HepG2 (cell line): ENCODE results near the gene TBC1D12. TPM values are rescaled to one million over a fixed set of nuclear protein-coding genes. Genes with fewer than 3 reads are reported as not detected.
A peak's percentile ranks its signal among the peaks of the same experiment; 100 is the strongest.

Experiments
- ATAC-seq: fragments of 200-7000 bp; cut with Tn5 transposase; 3 replicates; pipeline ENCODE4 v1.9.1; 2020; ENCODE audit warnings: mild to moderate bottlenecking, moderate library complexity
- BruUV-seq: library from RNA; stranded (reverse); fragments of 400-500 nt; replicated peaks from 2 replicates; lab custom pipeline; 2021; lab: Mats Ljungman, UMichigan
- CTCF ChIA-PET: fragments of 300-600 bp; formaldehyde crosslinking; extraction: SDS; loops from one replicate; lab custom pipeline; 2021; ENCODE audit warnings: low total read pairs, inconsistent platforms, low intra/inter-chr PET ratio; lab: Yijun Ruan, JAX
- POLR2A ChIA-PET: fragments of 350-600 bp; sonication (Branson Sonifier 250); formaldehyde crosslinking; loops from one replicate; lab custom pipeline; 2020; ENCODE audit warnings: antibody characterized with exemption, inconsistent platforms; lab: Yijun Ruan, JAX
- DNase-seq: peaks from one replicate; pipeline ENCODE4 v3.0.0-alpha.2; 2015; ENCODE audit warnings: low spot score
- FAIRE-seq: peaks from 3 replicates; lab custom pipeline; 2011; peaks lifted over from hg19 to GRCh38; lab: Jason Lieb, UNC
- H2AFZ ChIP-seq: one replicate; pipeline ENCODE4 v1.6.1; 2011; ENCODE audit warnings: low read length, inconsistent platforms
- H3K27ac ChIP-seq: fragments of 300-600 bp; 3 replicates; pipeline ENCODE4 v1.8.0; 2011; ENCODE audit warnings: mixed run types, mild to moderate bottlenecking, mixed read lengths, low read length, inconsistent platforms; ENCODE audit not compliant: insufficient read depth; ENCODE audit errors: extremely low read length
- H3K27me3 ChIP-seq, 2 experiments: fragments of 200-600 bp in 1 of 2; 2 replicates in 1 of 2; 3 replicates in 1 of 2; pipeline versions ENCODE4 v1.6.0 to v1.8.0; 2011; ENCODE audit warnings: low read length in 2 of 2, mild to moderate bottlenecking in 2 of 2, moderate library complexity in 2 of 2, inconsistent platforms in 1 of 2; ENCODE audit not compliant: insufficient read depth in 2 of 2, control insufficient read depth in 1 of 2
- H3K36me3 ChIP-seq, 2 experiments: fragments of 200-600 bp in 1 of 2; replicated peaks in 1 of 2; 2 replicates in 1 of 2; 3 replicates in 1 of 2; pipeline versions ENCODE4 v1.5.1 to v1.8.0; 2011; ENCODE audit warnings: low read length in 2 of 2, inconsistent platforms in 1 of 2; ENCODE audit not compliant: insufficient read depth in 2 of 2, control insufficient read depth in 1 of 2
- H3K4me1 ChIP-seq: 2 replicates; pipeline ENCODE4 v1.5.1; 2012; ENCODE audit warnings: low read length, inconsistent platforms; ENCODE audit not compliant: insufficient read depth
- H3K4me2 ChIP-seq: 2 replicates; pipeline ENCODE4 v1.6.0; 2011; ENCODE audit warnings: low read depth, low read length, inconsistent platforms
- H3K4me3 ChIP-seq, 3 experiments: fragments of 200-600 bp in 1 of 3; sonication (generic), shearing (Covaris generic) in 1 of 3; replicated peaks in 1 of 3; 2 replicates each; pipeline ENCODE4 v1.5.1; 2011 to 2016; ENCODE audit warnings: low read length in 3 of 3, inconsistent platforms in 2 of 3, low read depth in 2 of 3, mild to moderate bottlenecking in 2 of 3, control low read depth in 1 of 3, mixed read lengths in 1 of 3; ENCODE audit not compliant: insufficient read depth in 1 of 3
- H3K79me2 ChIP-seq: one replicate; pipeline ENCODE4 v1.6.1; 2011; ENCODE audit warnings: low read length, inconsistent platforms; ENCODE audit not compliant: insufficient read depth
- H3K9ac ChIP-seq: 2 replicates; pipeline ENCODE4 v1.6.0; 2011; ENCODE audit warnings: mild to moderate bottlenecking, low read depth, low read length, inconsistent platforms; ENCODE audit not compliant: insufficient read depth
- H3K9me3 ChIP-seq: 2 replicates; pipeline ENCODE4 v1.5.1; 2012; ENCODE audit warnings: mild to moderate bottlenecking, low read length
- H4K20me1 ChIP-seq: 2 replicates; pipeline ENCODE4 v1.6.0; 2011; ENCODE audit warnings: inconsistent platforms, mild to moderate bottlenecking, low read length, moderate library complexity; ENCODE audit not compliant: insufficient read depth
- ARNT2 ChIP-seq: sonication (generic); formaldehyde crosslinking; IDR thresholded peaks from 2 replicates; pipeline ENCODE4 v1.8.0; 2022; ENCODE audit warnings: mild to moderate bottlenecking, low read depth, missing genetic modification reagents, moderate library complexity
- KAT2B ChIP-seq: fragments of 150-350 bp; IDR thresholded peaks from 2 replicates; pipeline ENCODE4 v1.6.1; 2014; ENCODE audit warnings: low read depth, low read length, borderline replicate concordance
- NR2F1 ChIP-seq, 2 experiments: fragments of 450-650 bp in 1 of 2; formaldehyde crosslinking in 1 of 2; IDR thresholded peaks; 2 replicates each; pipeline versions ENCODE4 v1.5.0 to v1.6.1; 2016 to 2020; ENCODE audit warnings: mild to moderate bottlenecking in 1 of 2, missing compliant biosample characterization in 1 of 2, missing genetic modification reagents in 1 of 2, moderate library complexity in 1 of 2
- PCBP2 ChIP-seq: fragments of 200-400 bp; formaldehyde crosslinking; optimal IDR thresholded peaks from 2 replicates; pipeline ENCODE3; 2018; ENCODE audit warnings: low read length, low read depth; ENCODE audit not compliant: poor library complexity, severe bottlenecking
- RNF2 ChIP-seq: fragments of 450-650 bp; conservative IDR thresholded peaks from 2 replicates; pipeline ENCODE4 v1.6.1; 2016; ENCODE audit warnings: low read depth
- TEAD3 ChIP-seq: optimal IDR thresholded peaks from 2 replicates; pipeline ENCODE3; 2016; ENCODE audit warnings: borderline replicate concordance
- ZNF557 ChIP-seq: sonication (generic); formaldehyde crosslinking; IDR thresholded peaks from 2 replicates; pipeline ENCODE4 v1.4.0; 2020; ENCODE audit warnings: missing genetic modification reagents
- WGBS: methylation state at CpG from one replicate; pipeline ENCODE4 v1.1.6; 2017; ENCODE audit warnings: low lambda C conversion rate; 5-methylcytosine and 5-hydroxymethylcytosine counted together
- in situ Hi-C: cut with HindIII; loops from 2 replicates; pipeline ENCODE4 v1.10.0; 2017; ENCODE audit warnings: low pct_unique_long_range_greater_than_20kb; ENCODE audit not compliant: extremely low pct_ligation_motif_present
- intact Hi-C: fragments of 100-400 bp; cut with micrococcal nuclease; formaldehyde crosslinking; loops from one replicate; pipeline ENCODE4 v1.10.0; 2022; ENCODE audit not compliant: unreplicated experiment
- polyA plus RNA-seq, 8 experiments: library from polyadenylated mRNA; depleted of rRNA in 3 of 8; stranded (reverse) in 7 of 8; unstranded in 1 of 8; fragments of >200 nt; fragmentation: Illumina TruSeq in 4 of 8; extraction: Trizol in 4 of 8; gene quantifications; 2 replicates each; pipeline versions ENCODE4 v1.2.1 to v1.2.3, GENCODE V29; 2011 to 2016; ENCODE audit warnings: low read depth in 4 of 8, missing spikeins in 1 of 8, mixed read lengths in 1 of 8; ENCODE audit not compliant: insufficient read depth in 1 of 8
- total RNA-seq, 5 experiments: library from RNA; depleted of rRNA; stranded (reverse); fragments of >200 nt; fragmentation: Illumina TruSeq; extraction: Trizol; gene quantifications; 2 replicates each; pipeline ENCODE4 v1.2.3, GENCODE V29; 2016; ENCODE audit warnings: low read depth in 1 of 5
- TF ChIP-seq, protein P1 (sequence below): sonication (generic); formaldehyde crosslinking; conservative IDR thresholded peaks from 2 replicates; pipeline ENCODE4 v1.8.0; 2022; ENCODE audit warnings: mild to moderate bottlenecking, moderate library complexity, missing genetic modification reagents
- TF ChIP-seq, protein P2 (sequence below): sonication (generic); formaldehyde crosslinking; IDR thresholded peaks from 2 replicates; pipeline ENCODE4 v1.5.1; 2020; ENCODE audit warnings: missing genetic modification reagents, mild to moderate bottlenecking, borderline replicate concordance

TBC1D12 gene
- total and polyA plus RNA-seq, 2 of the 13 experiments (the other 11 are each of a cell fraction or from before 2014, with no cell fraction given) = 5.7 to 6.2 TPM

DNA sequence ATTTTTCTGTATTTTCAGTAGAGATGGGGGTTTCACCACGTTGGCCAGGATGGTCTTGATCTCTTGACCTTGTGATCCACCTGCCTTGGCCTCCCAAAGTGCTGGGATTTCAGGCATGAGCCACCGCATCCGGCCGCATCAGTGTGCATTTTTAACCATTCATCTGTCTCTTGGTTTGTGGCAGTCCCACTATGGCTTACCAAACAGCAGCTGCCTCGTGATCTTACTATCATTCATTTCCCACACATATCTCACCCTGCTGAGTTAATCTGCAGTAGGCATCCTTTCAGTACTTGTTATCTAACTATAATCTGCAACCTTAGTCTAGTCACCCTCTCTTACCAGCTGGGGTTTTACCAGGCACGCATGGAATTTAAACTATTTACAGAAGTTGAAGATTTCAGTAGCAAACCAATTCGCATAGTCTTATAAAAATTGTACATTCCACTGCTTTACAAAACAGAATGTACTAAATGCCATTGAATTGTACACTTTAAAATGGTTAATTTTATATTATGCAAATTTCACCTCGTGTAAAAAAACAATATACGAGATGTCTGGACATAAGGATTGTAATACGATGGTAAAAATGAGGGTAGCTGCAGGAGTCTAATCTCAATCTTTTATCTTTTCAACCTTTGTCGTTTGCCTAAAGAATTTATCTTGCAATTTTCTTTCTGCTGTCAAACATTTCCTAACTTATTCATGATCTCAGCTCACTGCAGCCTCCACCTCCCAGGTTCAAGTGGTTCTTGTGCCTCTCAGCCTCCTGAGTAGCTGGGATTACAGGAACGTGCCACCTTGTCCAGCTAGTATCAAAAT, 4.6 kb upstream of the TBC1D12 start:
- Histone ChIP-seq H2AFZ (no peak overlapping the region), H3K4me2 (peak overlapping the region; percentile 41; the same call in 1 of the 2 replicates)
- WGBS = 19% methylated on average over 12 of the region's 12 CpGs

DNA sequence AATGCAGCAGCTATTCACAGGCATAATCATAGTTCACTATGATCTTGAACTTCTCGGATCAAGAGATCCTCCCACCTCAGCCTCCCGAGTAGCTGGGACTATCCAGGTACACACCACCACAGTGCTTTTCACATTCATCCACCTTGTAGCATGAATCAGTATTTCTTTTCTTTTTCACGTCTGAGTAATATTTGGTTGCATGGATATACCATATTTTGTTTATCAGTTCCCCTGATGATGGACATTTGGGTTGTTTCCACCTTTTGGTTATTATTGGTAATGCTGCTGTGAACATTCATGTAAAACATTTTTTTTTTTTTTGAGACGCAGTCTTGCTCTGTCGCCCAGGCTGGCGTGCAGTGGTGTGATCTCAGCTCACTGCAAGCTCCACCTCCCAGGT, 3.6 kb upstream of the TBC1D12 start:
- peaks cover 3% of the 10 kb centered on the region for H3K79me2 ChIP-seq
- in situ Hi-C loops (no loop called here), intact Hi-C loops (no loop called here)
- ChIA-PET CTCF (no interaction called here), POLR2A (no interaction called here)
- H3K36me3 ChIP-seq = no peaks in the 10 kb centered on the region
- FAIRE-seq (no peak), ATAC-seq (no peak), DNase-seq (no peak)
- H3K9ac ChIP-seq = no peak overlapping the region
- H3K4me3 ChIP-seq = no peak overlapping the region
- peaks cover 0 to 3% of the 10 kb centered on the region in 2 experiments; a peak in 1 of 5 replicates for H3K27me3 ChIP-seq
- no peak overlapping the region for H3K27ac ChIP-seq
- H3K9me3 ChIP-seq = no peaks in the 10 kb centered on the region
- 50% methylated on average over 6 of the region's 6 CpGs for WGBS
- TF ChIP-seq KAT2B (no peak), ZNF557 (CRISPR knock-in tag) (no peak), ARNT2 (CRISPR knock-in tag) (no peak), RNF2 (no peak)
- TF ChIP-seq, protein P1, sequence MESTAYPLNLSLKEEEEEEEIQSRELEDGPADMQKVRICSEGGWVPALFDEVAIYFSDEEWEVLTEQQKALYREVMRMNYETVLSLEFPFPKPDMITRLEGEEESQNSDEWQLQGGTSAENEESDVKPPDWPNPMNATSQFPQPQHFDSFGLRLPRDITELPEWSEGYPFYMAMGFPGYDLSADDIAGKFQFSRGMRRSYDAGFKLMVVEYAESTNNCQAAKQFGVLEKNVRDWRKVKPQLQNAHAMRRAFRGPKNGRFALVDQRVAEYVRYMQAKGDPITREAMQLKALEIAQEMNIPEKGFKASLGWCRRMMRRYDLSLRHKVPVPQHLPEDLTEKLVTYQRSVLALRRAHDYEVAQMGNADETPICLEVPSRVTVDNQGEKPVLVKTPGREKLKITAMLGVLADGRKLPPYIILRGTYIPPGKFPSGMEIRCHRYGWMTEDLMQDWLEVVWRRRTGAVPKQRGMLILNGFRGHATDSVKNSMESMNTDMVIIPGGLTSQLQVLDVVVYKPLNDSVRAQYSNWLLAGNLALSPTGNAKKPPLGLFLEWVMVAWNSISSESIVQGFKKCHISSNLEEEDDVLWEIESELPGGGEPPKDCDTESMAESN (CRISPR knock-in tag) = no peak
- TF ChIP-seq, protein P2, sequence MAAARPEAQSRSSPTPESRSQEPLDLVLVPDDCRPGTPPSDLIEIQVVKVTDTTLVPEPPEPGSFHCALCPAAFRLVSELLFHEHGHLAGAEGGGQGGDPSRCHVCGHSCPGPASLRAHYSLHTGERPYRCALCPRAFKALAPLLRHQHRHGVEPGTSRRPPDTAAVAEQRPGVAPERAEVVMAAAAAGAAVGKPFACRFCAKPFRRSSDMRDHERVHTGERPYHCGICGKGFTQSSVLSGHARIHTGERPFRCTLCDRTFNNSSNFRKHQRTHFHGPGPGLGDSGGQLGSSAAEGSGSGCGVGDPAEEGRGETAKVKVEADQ = no peak
- H3K4me2 ChIP-seq = no peak overlapping the region
- H4K20me1 ChIP-seq = no peaks in the 10 kb centered on the region
- no TSS peak for BruUV-seq
- H2AFZ ChIP-seq = no peak overlapping the region
- H3K4me1 ChIP-seq = peaks cover 27% of the 10 kb centered on the region

More for the DNA sequence above, 4.6 kb upstream of the TBC1D12 start:
- Histone ChIP-seq H3K4me1 (peaks cover 27% of the 10 kb centered on the region), H3K4me3 (no peak overlapping the region), H3K27ac (no peak overlapping the region), H3K9ac (no peak overlapping the region), H4K20me1 (no peaks in the 10 kb centered on the region)
- DNase-seq = peak; percentile 30
- no TSS peak for BruUV-seq
- intact Hi-C loops = no loop called here
- no peak for ATAC-seq
- TF ChIP-seq NR2F1 (CRISPR knock-in tag; IDR thresholded peaks at IDR 0.05) (0 out of 4 replicates have a peak, but pooled peaks of 1 of the 2 experiments have one; percentile 19), TEAD3 (CRISPR knock-in tag) (peak; percentile 81), PCBP2 (no peak)
- TF ChIP-seq, all 625 proteins: peak for 2
- CTCF ChIA-PET = no interaction called here
- FAIRE-seq = no peak
- H3K27me3 ChIP-seq = peaks cover 0 to 3% of the 10 kb centered on the region in 2 experiments; a peak in 1 of 5 replicates
- no peaks in the 10 kb centered on the region for H3K79me2 ChIP-seq
- no peaks in the 10 kb centered on the region for H3K9me3 ChIP-seq
- POLR2A ChIA-PET = no interaction called here
- in situ Hi-C loops = no loop called here
- H3K36me3 ChIP-seq = no peaks in the 10 kb centered on the region
